HG03565 (cell line): ENCODE results near the gene PEF1.

Experiments used
- ATAC-seq: cut with Tn5 transposase; IDR thresholded peaks from one replicate; pipeline ENCODE4 v1.9.1; 2021; ENCODE audit warnings: mild to moderate bottlenecking, moderate library complexity; ENCODE audit not compliant: unreplicated experiment

Gene PEF1

GRCh38 chr1:31671561-31672201 lies 27.0 kb upstream of the PEF1 start:
- ATAC-seq: no peak

GRCh38 chr1:31671147-31671546 lies 26.5 kb upstream of the PEF1 start:
- no peak for ATAC-seq

- no peak for ATAC-seq
Measured at GRCh38 chr1:31670593-31670964, 25.9 kb upstream of the PEF1 start.

- no peak for ATAC-seq
Measured at GRCh38 chr1:31669786-31670592, 25.3 kb upstream of the PEF1 start.

- no peak for ATAC-seq
Measured at GRCh38 chr1:31669433-31669785, 24.7 kb upstream of the PEF1 start.

- ATAC-seq: no peak
Measured at GRCh38 chr1:31668303-31668883, 23.7 kb upstream of the PEF1 start.

GRCh38 chr1:31667065-31667785 lies 22.5 kb upstream of the PEF1 start:
- no peak for ATAC-seq

GRCh38 chr1:31666263-31666963 lies 21.7 kb upstream of the PEF1 start:
- ATAC-seq: no peak

- no peak for ATAC-seq
Measured at GRCh38 chr1:31665234-31665878, 20.7 kb upstream of the PEF1 start.

- ATAC-seq: no peak
Measured at GRCh38 chr1:31664528-31664927, 19.9 kb upstream of the PEF1 start.

- ATAC-seq: no peak
Measured at GRCh38 chr1:31663622-31664452, 19.2 kb upstream of the PEF1 start.

GRCh38 chr1:31662463-31662862 lies 17.8 kb upstream of the PEF1 start:
- ATAC-seq: no peak

GRCh38 chr1:31661856-31662255 lies 17.2 kb upstream of the PEF1 start:
- no peak for ATAC-seq

- ATAC-seq: no peak
Measured at GRCh38 chr1:31660871-31661455, 16.3 kb upstream of the PEF1 start.

- no peak for ATAC-seq
Measured at GRCh38 chr1:31659889-31660288, 15.2 kb upstream of the PEF1 start.

GRCh38 chr1:31658721-31659120 lies 14.0 kb upstream of the PEF1 start:
- ATAC-seq: no peak

- no peak for ATAC-seq
Measured at GRCh38 chr1:31657972-31658510, 13.4 kb upstream of the PEF1 start.

- ATAC-seq: no peak
Measured at GRCh38 chr1:31657020-31657804, 12.5 kb upstream of the PEF1 start.
